OCI-LY1 (cell line): ENCODE results near the gene ARSI.

Experiments
- H2AFZ ChIP-seq: fragments of 200-600 bp; sonication (generic), shearing (Covaris generic); 2 replicates; pipeline ENCODE4 v1.6.0; 2014; ENCODE audit warnings: antibody characterized with exemption, mild to moderate bottlenecking, low read length
- H3F3A ChIP-seq: fragments of 200-600 bp; sonication (generic), shearing (Covaris generic); 2 replicates; pipeline ENCODE4 v1.6.0; 2014; ENCODE audit warnings: mild to moderate bottlenecking, antibody characterized with exemption, low read length, moderate library complexity; ENCODE audit not compliant: insufficient read depth
- H3K27ac ChIP-seq: fragments of 200-600 bp; sonication (generic); 2 replicates; pipeline ENCODE4 v1.5.1; 2014; ENCODE audit warnings: low read length, mixed run types, mild to moderate bottlenecking, low read depth; ENCODE audit not compliant: poor library complexity, severe bottlenecking
- H3K27me3 ChIP-seq: fragments of 200-600 bp; sonication (generic); 2 replicates; pipeline ENCODE4 v1.6.0; 2014; ENCODE audit warnings: antibody characterized with exemption, mild to moderate bottlenecking, low read length, moderate library complexity; ENCODE audit not compliant: insufficient read depth
- H3K36me3 ChIP-seq: fragments of 200-600 bp; sonication (generic); 2 replicates; pipeline ENCODE4 v1.6.1; 2014; ENCODE audit warnings: mild to moderate bottlenecking, antibody characterized with exemption, low read length, moderate library complexity, mixed read lengths; ENCODE audit not compliant: insufficient read depth
- H3K4me1 ChIP-seq: fragments of 200-600 bp; sonication (generic); 2 replicates; pipeline ENCODE4 v1.5.1; 2014; ENCODE audit warnings: mild to moderate bottlenecking, low read length, moderate library complexity; ENCODE audit not compliant: insufficient read depth, severe bottlenecking
- H3K4me2 ChIP-seq: fragments of 200-600 bp; sonication (generic), shearing (Covaris generic); 2 replicates; pipeline ENCODE4 v1.6.1; 2014; ENCODE audit warnings: low read length
- H3K4me3 ChIP-seq: fragments of 200-600 bp; sonication (generic); 2 replicates; pipeline ENCODE4 v1.5.1; 2014; ENCODE audit warnings: low read length, low read depth, mild to moderate bottlenecking, mixed read lengths; ENCODE audit not compliant: poor library complexity, severe bottlenecking
- H3K79me2 ChIP-seq: fragments of 200-600 bp; shearing (Covaris generic); 2 replicates; pipeline ENCODE4 v1.6.1; 2016; ENCODE audit warnings: mixed run types, low read length, mixed read lengths; ENCODE audit not compliant: insufficient read depth
- H3K9ac ChIP-seq: fragments of 200-600 bp; sonication (generic), shearing (Covaris generic); 2 replicates; pipeline ENCODE4 v1.6.1; 2014; ENCODE audit warnings: mild to moderate bottlenecking, low read length, mixed read lengths
- H3K9me2 ChIP-seq: fragments of 200-600 bp; sonication (generic), shearing (Covaris generic); 2 replicates; pipeline ENCODE4 v1.6.1; 2014; ENCODE audit warnings: low read depth, mild to moderate bottlenecking, low read length, mixed read lengths
- H3K9me3 ChIP-seq: fragments of 200-600 bp; shearing (Covaris generic); 2 replicates; pipeline ENCODE4 v1.6.1; 2014; ENCODE audit warnings: low read length, mixed read lengths
- H4K20me1 ChIP-seq: fragments of 200-600 bp; sonication (generic), shearing (Covaris generic); 2 replicates; pipeline ENCODE4 v1.6.0; 2016; ENCODE audit warnings: mild to moderate bottlenecking, low read length; ENCODE audit not compliant: insufficient read depth
- CTCF ChIP-seq: fragments of 200-600 bp; sonication (generic), shearing (Covaris generic); IDR thresholded peaks from 2 replicates; pipeline ENCODE4 v1.5.1; 2017; ENCODE audit warnings: mild to moderate bottlenecking, antibody characterized with exemption, low read length, moderate library complexity, mixed read lengths
- EZH2 ChIP-seq: fragments of 200-600 bp; sonication (generic), shearing (Covaris generic); IDR thresholded peaks from 2 replicates; pipeline ENCODE4 v1.8.0; 2017; ENCODE audit warnings: borderline replicate concordance, mixed run types, mild to moderate bottlenecking, antibody characterized with exemption, low read length, moderate library complexity, mixed read lengths

The ARSI gene

GRCh38 chr5:150258130-150258529, 44.6 kb downstream of the ARSI start:
- H3K36me3 ChIP-seq: no peaks in the 10 kb centered on the region
- no peak overlapping the region for H3K27ac ChIP-seq
- no peaks in the 10 kb centered on the region for H3K9me2 ChIP-seq
- no peak overlapping the region for H3K9ac ChIP-seq
- H3K4me3 ChIP-seq: no peak overlapping the region
- H2AFZ ChIP-seq: no peak overlapping the region
- H3K79me2 ChIP-seq: no peaks in the 10 kb centered on the region
- no peaks in the 10 kb centered on the region for H3K9me3 ChIP-seq
- H3K4me2 ChIP-seq: no peak overlapping the region
- H3K4me1 ChIP-seq: no peaks in the 10 kb centered on the region
- TF ChIP-seq EZH2 (no peak), CTCF (no peak)
- H3K27me3 ChIP-seq: no peaks in the 10 kb centered on the region; the same call in 1 of the 2 replicates
- no peaks in the 10 kb centered on the region for H4K20me1 ChIP-seq
- no peaks in the 10 kb centered on the region for H3F3A ChIP-seq

GRCh38 chr5:150257424-150257823, 45.3 kb downstream of the ARSI start:
- Histone ChIP-seq H3K4me1 (no peaks in the 10 kb centered on the region), H3K79me2 (no peaks in the 10 kb centered on the region), H3F3A (no peaks in the 10 kb centered on the region), H3K9me3 (no peaks in the 10 kb centered on the region), H4K20me1 (no peaks in the 10 kb centered on the region), H2AFZ (no peak overlapping the region), H3K9ac (no peak overlapping the region), H3K4me2 (no peak overlapping the region), H3K27ac (no peak overlapping the region), H3K4me3 (no peak overlapping the region), H3K27me3 (no peaks in the 10 kb centered on the region; the same call in none of the 2 replicates), H3K36me3 (no peaks in the 10 kb centered on the region), H3K9me2 (no peaks in the 10 kb centered on the region)
- no peak for TF ChIP-seq CTCF
- TF ChIP-seq EZH2: no peak

- Histone ChIP-seq H3F3A (no peaks in the 10 kb centered on the region), H3K9me2 (no peaks in the 10 kb centered on the region), H4K20me1 (no peaks in the 10 kb centered on the region), H3K4me2 (no peak overlapping the region), H3K36me3 (no peaks in the 10 kb centered on the region), H3K27me3 (no peaks in the 10 kb centered on the region; the same call in none of the 2 replicates), H3K4me1 (no peaks in the 10 kb centered on the region), H3K9ac (no peak overlapping the region), H3K27ac (no peak overlapping the region), H3K9me3 (no peaks in the 10 kb centered on the region), H3K4me3 (no peak overlapping the region), H2AFZ (no peak overlapping the region), H3K79me2 (no peaks in the 10 kb centered on the region)
- no peak for TF ChIP-seq CTCF
These were observed 46.2 kb downstream of the ARSI start for GRCh38 chr5:150256410-150257064.
